Jurkat, Clone E6-1 (cell line): ENCODE results near the gene TGFB1.

ENCODE experiments used
- DNase-seq: peaks from one replicate; pipeline ENCODE4 v3.0.0-alpha.2; 2011; ENCODE audit warnings: low read depth, low spot score
- H3K4me3 ChIP-seq: 2 replicates; pipeline ENCODE4 v1.5.1; 2011; ENCODE audit warnings: mild to moderate bottlenecking, low read length, control low read depth, moderate library complexity

TGFB1 gene

DNA sequence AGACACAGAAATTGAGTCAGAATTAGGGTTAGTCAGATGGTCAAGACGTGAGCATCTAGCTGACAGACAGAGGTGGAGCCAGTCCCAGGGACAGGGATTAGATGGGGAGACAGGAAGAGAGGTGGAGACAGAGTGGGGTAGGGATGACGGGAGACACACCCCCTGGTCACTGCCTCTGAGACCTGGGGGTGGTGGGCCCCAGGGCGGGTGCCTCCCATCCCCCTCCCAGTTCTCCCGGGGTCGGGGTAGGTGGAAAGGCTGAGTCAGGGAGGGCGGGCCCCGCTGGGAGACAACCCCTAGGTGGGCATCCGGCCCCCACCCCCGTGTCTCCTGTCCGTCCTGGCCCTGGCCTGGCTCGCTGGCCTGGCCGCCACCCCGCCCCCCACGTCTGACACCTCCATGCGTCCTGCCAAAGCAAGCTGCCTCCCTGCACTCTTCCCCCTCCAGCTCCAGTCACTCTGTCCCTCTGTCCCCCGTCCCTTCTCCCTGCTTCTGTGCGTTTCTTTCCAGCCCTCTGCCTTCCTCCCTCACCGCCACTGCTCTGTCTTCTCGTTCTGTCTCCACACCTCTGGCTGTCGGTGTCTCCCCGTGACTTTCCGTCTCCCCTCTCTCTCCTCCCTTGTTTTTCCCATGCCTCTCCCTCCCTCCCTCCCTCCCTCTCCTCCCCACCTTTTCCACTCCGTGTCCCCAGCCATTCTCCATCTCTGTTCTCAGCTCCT is 28.6 kb downstream of the TGFB1 start:
- no peak for DNase-seq
- no peak overlapping the region for H3K4me3 ChIP-seq

- H3K4me3 ChIP-seq = no peak overlapping the region
- DNase-seq = no peak
Measured at GRCh38 chr19:41324231-41324702, 29.5 kb downstream of the TGFB1 start.

- no peak for DNase-seq
- no peak overlapping the region for H3K4me3 ChIP-seq
Measured at GRCh38 chr19:41323430-41324125, 30.1 kb downstream of the TGFB1 start.

GRCh38 chr19:41323023-41323422 is 30.7 kb downstream of the TGFB1 start:
- DNase-seq = no peak
- H3K4me3 ChIP-seq = no peak overlapping the region

DNA sequence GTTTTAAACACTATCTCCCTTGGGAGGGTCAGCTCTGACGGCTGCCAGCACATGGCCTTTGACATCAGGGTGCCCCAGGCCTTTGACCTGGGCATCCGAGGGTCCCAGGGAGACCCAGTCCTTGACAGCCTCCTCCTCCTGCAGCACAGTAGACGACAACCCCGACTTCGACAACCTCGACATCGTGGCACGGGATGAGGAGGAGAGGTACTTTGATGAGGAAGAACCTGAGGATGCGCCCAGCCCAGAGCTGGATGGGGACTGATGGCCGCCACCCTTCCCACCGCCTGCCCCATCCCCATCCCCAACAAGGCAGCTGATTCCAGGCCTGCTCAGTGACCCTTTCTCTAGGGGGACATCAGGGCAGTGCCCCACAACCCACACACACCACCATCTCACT is 31.3 kb downstream of the TGFB1 start:
- no peak for DNase-seq
- H3K4me3 ChIP-seq = no peak overlapping the region

GRCh38 chr19:41321600-41322270 is 32.0 kb downstream of the TGFB1 start:
- DNase-seq = no peak
- H3K4me3 ChIP-seq = no peak overlapping the region

DNA sequence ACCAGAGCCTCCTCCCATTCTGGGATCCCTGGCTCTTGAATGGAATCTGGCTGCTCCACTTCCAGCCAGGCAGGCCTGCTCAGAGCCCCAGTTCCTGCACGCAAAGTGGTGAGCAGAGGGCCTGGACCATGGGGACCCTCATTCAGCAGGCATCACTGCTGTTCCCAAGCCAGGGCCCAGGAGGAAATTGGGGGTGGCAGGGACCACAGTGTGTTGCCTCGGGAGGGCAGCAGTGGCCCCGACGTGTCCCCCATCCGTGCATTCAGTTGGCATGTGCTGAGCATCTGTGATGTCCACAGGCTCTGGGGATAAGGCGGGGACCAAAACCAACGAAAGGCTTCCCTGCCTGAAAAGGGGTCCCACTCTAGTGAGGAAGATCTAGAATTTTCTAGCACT is 32.5 kb downstream of the TGFB1 start:
- H3K4me3 ChIP-seq = no peak overlapping the region
- DNase-seq = no peak

GRCh38 chr19:41320568-41320967 is 33.2 kb downstream of the TGFB1 start:
- no peak for DNase-seq
- H3K4me3 ChIP-seq = no peak overlapping the region

GRCh38 chr19:41320185-41320518 is 33.6 kb downstream of the TGFB1 start:
- no peak overlapping the region for H3K4me3 ChIP-seq
- no peak for DNase-seq

DNA sequence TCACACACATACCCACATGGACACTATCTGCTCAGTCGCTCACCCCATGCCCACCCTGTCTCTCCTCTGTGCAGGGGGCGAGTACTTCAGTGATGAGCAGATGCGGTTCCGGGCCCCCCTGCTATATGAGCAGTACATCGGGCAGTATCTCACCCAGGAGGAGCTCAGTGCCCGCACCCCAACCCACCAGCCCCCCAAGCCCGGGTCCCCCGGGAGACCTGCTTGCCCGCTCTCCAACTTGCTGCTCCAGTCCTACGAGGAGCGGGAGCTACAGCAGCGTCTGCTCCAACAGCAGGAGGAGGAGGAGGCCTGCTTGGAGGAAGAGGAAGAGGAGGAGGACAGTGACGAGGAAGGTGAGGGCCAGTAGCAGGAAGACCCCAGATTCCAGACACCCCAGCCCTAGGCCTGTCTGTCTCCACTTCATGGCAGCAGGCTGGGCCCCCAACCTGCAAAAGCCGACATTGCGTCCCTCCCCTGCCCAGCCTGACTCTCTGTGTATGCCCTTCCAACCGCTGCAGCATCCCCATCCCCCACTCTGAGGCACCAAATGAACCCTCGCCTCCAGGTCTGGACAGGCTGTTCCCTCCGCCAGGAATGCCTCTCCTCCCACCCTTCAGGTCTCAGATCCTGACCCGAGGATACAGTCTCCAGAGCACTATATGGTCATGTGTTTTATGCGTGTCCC is 34.1 kb downstream of the TGFB1 start:
- no peak overlapping the region for H3K4me3 ChIP-seq
- no peak for DNase-seq

DNA sequence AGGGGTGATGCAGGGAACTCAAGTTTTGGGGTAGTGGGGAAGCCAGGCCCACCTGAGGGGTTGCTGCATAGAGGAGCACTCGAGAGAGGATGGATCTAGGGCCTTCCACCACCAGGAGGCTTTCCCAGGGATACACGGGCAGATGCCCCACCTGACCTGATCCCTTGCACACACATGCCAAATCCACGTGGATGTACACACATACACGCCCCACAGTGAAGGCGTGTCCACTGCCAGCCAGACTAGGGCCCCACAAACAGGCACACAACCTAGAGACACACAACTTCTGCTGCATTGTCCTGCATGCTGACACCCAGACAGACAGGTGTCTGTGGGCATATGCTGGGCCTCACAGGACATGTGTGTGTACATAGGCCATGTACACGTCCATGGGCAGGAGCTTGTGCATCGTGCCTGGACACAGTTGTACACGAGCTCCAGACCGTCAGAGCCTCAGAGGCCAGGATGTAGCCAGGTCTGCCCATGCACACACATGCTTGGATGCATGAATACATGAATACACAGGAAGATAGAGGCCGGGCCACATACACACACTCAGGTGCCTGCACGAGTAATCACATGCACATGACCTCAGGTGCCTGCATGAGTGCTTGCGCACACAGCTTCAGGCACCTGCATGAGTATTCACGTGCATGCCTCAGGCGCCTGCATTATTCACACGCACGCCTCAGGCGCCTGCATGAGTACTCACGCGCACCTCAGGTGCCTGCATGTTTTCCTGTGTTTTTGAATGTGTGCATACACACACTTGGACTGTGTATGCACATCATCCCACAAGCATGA is 34.8 kb downstream of the TGFB1 start:
- no peak for DNase-seq

GRCh38 chr19:41316306-41316920 is 37.3 kb downstream of the TGFB1 start:
- DNase-seq = no peak
- no peak overlapping the region for H3K4me3 ChIP-seq

More for the DNA sequence above, 34.8 kb downstream of the TGFB1 start:
- no peak overlapping the region for H3K4me3 ChIP-seq

- no peak overlapping the region for H3K4me3 ChIP-seq
- no peak for DNase-seq
Measured at GRCh38 chr19:41311613-41312012, 42.1 kb downstream of the TGFB1 start.

GRCh38 chr19:41311072-41311471 is 42.6 kb downstream of the TGFB1 start:
- DNase-seq = no peak
- H3K4me3 ChIP-seq = peak overlapping the region; percentile 95

DNA sequence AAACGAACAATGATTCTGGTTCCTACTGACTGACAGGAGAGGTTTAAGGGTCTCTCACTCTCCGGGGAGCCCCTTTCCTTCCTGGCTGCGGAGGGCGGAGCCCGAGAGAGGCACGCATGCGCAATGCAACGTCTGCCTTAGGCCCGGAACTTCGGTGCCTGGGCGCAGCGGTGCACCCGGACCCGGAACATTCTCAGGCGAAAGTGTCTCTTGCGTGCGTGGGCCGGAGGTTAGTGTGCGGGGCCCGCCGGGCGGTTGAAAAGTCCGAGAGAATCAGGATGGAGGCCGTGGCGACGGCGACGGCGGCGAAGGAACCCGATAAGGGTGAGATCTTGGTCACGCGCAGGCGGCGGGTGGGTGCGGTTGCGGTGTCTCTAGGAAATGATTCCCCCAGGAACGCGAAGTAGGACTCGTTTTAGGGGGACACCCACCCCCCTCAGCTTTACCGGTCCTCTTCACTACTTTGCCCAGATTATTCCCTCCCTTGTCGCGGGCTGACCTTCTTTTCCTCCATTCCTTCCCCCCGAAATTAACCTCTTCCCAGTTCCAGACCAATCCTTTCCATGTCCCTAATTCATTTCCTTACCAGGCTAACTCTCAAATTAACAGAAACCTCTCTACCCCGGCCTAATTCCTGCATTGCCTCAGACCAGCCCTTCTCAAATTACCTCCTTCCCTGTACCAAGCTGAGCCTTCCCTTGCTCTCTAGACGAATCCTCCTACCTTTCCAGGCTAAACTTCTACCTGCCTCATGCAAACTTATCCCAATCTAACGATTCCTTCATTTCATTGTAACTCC is 43.5 kb downstream of the TGFB1 start, which contains the start of gene CCDC97:
Gene CCDC97 (plus strand): TSS at position 140 of the 799 bp plus-strand sequence. CDS start 139 bp downstream, at position 279.
- H3K4me3 ChIP-seq = peak within 1 kb of the TSS; percentile 95
- DNase-seq = peak; percentile 86

GRCh38 chr19:41309180-41310032 is 44.3 kb downstream of the TGFB1 start:
- DNase-seq = no peak

More at GRCh38 chr19:41309180-41310032, 44.3 kb downstream of the TGFB1 start:
- H3K4me3 ChIP-seq = peak overlapping the region; percentile 95
